Measurements from ENCODE around the gene DUSP3.

The DUSP3 gene

DNA sequence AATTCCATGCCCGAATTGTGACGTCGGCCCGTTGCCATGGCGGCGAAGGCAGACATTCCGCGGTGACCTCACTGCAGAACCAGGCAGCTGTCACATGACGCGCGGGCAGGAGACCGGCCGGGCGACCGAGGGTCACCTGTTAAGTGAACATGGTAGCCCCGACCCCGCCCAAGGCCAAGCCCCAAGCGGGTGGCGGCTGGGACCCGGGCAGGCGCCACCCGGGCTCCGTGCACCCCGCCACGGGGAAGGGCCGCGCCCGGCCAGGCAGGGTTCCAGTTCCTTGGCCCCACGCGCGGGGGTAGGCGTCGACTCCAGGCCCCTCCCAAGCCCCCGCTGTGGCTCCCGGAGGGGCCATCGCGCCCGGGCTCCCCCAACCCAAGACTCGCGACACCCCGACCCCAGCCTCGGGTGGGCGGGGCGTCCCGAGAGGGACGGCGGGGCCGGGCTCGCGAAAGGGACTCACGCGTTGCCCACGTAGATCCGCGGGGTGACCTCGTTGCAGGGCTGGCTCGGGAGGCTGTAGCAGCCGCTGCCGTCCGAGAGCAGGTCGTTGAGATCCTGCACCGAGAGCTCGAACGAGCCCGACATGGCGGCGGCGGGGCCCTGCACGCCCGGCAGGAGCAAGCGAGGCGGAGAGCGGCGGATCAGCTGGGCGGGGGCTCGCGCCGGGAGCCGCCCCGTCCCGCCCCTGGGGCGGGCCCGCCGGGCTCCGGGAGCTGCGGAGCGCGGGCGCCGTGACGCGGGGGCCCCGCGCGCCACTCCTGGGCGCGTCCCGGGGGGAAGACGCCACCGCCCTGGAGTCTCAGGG is at the start of gene DUSP3:
Gene DUSP3, minus strand, starts transcription at position 641 of the 808 bp plus-strand sequence. Its CDS starts 53 bp downstream, at position 588.
- no peaks in the 10 kb centered on the region for H3K9me3 ChIP-seq (ENCODE audit: control insufficient read depth, insufficient read depth, low read length)
- H3K36me3 ChIP-seq (ENCODE audit: insufficient read depth, low read length), result peaks cover 8% of the 10 kb centered on the region
- peaks cover 11% of the 10 kb centered on the region for H3K4me1 ChIP-seq (ENCODE audit: insufficient read depth, low read length)
- H3K9ac ChIP-seq (ENCODE audit: low read depth, low read length), result peak within 1 kb of the TSS; percentile 81

DNA sequence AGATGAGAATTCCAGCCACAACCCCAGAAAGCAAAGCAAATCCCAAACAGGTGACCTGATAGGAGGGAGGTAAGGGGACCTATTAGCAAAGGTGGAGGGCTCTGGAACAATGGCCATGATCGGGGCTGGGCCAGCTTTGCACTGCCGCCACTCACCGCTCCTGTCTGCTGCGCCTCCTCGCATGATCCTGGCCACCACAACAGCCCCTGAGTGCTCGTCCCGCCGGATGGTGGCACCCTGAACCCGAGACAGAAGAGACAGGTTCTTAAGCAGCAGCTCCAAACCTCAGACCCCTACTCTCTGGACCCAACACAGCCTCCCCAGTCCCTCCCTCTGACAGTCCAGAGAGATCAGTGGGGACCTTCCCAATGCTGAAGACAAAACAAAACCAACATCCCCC is 48.8 kb upstream of the DUSP3 start:
- Histone ChIP-seq H3K4me1 (ENCODE audit: insufficient read depth, low read length) (peaks cover 14% of the 10 kb centered on the region), H3K36me3 (ENCODE audit: insufficient read depth, low read length) (no peaks in the 10 kb centered on the region), H3K9me3 (ENCODE audit: control insufficient read depth, insufficient read depth, low read length) (no peaks in the 10 kb centered on the region), H3K9ac (ENCODE audit: low read depth, low read length) (no peak overlapping the region)

DNA sequence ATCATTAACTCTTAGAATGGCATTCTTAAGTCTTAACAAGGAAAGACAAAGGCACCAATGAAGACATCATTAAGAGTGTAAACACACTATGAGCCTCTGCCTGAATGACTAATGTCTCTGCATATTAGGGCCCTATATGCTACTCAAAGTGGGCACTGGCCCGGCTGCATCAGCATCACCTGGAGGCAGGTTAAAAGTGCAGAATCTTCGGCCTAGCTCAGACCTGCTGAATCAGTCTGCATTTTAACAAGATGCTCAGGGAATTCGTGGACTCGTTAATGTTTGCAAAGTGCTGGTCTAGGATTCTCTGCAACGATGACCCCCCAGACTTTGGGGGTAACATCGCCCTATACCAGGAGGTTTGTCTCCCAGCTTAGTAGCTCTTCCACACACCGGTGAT is 47.4 kb upstream of the DUSP3 start:
- Histone ChIP-seq H3K9ac (ENCODE audit: low read depth, low read length) (no peak overlapping the region), H3K4me1 (ENCODE audit: insufficient read depth, low read length) (peaks cover 9% of the 10 kb centered on the region), H3K36me3 (ENCODE audit: insufficient read depth, low read length) (no peaks in the 10 kb centered on the region), H3K9me3 (ENCODE audit: control insufficient read depth, insufficient read depth, low read length) (no peaks in the 10 kb centered on the region)

DNA sequence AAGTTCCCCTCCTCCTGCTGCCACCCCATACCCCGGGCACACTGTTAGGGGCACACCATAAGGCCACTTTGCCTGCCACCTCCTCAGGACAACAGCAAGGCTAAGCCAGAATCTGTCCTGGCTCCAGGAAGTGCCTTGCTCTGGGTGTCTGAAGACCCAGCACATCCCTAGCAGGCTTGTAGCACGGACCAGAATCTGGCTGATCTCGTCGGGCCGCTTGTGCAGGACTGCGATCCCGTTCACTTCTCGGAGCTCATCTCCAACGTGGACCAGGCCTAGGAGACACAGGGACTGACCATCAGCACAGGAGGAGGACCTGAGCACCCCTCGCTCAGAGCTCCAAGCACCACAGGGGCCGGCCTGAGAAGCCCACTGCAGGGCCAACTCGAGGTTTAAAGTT is 46.8 kb upstream of the DUSP3 start:
- Histone ChIP-seq H3K36me3 (ENCODE audit: insufficient read depth, low read length) (no peaks in the 10 kb centered on the region), H3K9ac (ENCODE audit: low read depth, low read length) (no peak overlapping the region), H3K9me3 (ENCODE audit: control insufficient read depth, insufficient read depth, low read length) (no peaks in the 10 kb centered on the region), H3K4me1 (ENCODE audit: insufficient read depth, low read length) (peaks cover 5% of the 10 kb centered on the region; the same call in 1 of the 2 replicates)

DNA sequence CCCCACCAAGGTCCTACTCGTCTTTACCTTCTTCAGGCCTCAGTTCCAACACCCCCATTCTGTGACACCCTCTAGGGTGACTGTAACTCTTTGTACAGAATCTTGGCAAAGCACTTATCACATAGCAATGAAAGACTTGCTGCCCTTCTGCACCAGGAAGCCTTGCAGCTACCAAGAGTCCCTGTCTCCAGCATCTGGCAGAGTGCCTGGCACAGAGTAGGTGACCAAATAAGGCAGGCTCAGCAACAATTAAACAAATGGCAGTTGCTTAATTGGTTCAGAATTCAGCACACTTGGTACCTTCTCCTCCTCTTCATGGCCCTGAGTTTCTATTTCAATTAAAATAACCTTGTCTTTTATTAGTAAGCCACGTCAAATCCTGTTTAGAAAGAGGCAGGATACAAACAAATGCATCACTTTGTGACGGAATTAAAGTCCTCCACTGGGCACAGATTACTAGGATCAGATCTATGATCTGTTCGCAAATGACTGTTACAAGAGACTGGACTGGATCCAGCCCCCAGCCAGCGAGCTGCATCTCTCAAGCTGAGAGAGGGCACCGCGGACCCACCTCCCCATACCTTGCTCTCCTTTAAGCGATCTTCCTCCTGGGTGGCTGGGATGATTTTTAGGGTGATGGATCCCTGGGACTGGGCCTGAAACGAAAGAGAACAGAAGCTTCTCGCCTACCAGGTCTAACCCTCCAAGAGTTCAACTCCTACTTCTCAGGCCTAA is 44.7 kb upstream of the DUSP3 start:
- H3K9ac ChIP-seq (ENCODE audit: low read depth, low read length), result no peak overlapping the region
- H3K9me3 ChIP-seq (ENCODE audit: control insufficient read depth, insufficient read depth, low read length), result no peaks in the 10 kb centered on the region
- no peaks in the 10 kb centered on the region for H3K36me3 ChIP-seq (ENCODE audit: insufficient read depth, low read length)
- H3K4me1 ChIP-seq (ENCODE audit: insufficient read depth, low read length), result peaks cover 5% of the 10 kb centered on the region; the same call in 1 of the 2 replicates

DNA sequence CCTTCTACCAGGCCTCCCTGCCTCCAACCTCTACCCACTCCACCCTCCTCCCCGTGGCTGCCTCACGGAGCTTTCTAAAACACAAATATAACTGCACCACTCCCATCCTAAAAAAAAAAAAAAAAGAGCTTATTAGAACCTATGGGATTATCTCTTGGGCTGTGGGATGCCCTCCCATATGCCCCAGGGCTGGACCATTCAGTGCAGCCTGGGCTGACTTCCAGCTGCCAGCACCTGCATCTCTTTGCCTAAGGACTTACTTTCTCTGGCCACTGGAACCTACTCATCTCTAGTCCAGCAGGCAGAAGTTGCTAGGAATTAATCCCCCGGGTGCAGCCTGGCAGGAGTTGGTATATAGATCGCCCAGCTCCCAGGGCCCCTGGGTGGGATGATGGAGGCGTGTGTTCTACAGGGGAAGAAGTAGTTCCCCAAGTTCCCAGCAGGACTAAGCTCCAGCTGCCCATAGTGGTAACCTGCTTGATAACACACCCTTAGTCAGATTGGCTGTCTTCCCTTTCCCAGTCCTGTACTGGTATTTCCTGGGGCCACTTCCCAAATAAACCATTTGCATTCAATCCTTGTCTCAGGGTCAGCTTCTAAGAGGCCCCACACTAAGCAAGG is 43.9 kb upstream of the DUSP3 start:
- H3K36me3 ChIP-seq (ENCODE audit: insufficient read depth, low read length), result no peaks in the 10 kb centered on the region
- H3K9ac ChIP-seq (ENCODE audit: low read depth, low read length), result no peak overlapping the region
- no peaks in the 10 kb centered on the region for H3K9me3 ChIP-seq (ENCODE audit: control insufficient read depth, insufficient read depth, low read length)
- H3K4me1 ChIP-seq (ENCODE audit: insufficient read depth, low read length), result peaks cover 5% of the 10 kb centered on the region; the same call in 1 of the 2 replicates

DNA sequence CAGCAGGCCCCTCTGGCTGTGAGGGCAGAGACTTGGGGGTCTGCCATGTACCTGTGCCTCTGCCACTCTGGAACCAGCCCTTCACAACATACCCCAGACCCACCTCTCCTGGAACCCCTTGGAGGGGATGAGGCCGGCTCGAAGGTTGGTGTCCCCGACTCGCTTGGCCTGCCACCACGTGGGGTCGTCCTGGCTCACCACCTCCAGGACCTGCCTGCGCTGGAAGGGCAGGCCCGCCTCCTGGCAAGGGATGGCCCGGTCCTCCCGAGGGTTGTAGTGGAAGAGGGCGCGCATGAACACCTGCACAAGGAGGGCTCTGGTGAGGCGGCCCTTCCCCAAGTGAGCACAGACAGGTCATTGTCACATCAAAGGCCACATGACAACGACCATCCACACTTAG is 42.0 kb upstream of the DUSP3 start:
- no peak overlapping the region for H3K9ac ChIP-seq (ENCODE audit: low read depth, low read length)
- no peaks in the 10 kb centered on the region for H3K36me3 ChIP-seq (ENCODE audit: insufficient read depth, low read length)
- no peaks in the 10 kb centered on the region for H3K4me1 ChIP-seq (ENCODE audit: insufficient read depth, low read length)
- no peaks in the 10 kb centered on the region for H3K9me3 ChIP-seq (ENCODE audit: control insufficient read depth, insufficient read depth, low read length)

DNA sequence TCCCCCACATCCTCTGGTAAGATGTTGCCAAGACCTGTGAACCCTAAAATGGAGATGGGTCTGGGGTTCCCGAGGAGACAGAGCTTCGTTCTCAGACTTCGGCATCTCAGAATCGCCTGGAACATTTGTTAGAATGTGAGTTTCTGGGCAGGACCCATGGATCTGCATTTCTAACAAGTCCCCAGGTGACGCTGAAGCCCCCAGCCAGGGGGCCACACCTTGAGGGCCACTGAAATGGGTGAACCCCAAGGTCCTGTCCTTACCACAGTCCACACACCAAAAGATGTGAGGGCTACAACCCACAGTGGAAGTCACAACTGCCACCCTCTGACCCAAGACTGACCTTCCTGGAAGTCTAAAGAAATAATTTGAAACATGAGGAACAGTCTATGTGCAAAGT is 40.2 kb upstream of the DUSP3 start:
- Histone ChIP-seq H3K9me3 (ENCODE audit: control insufficient read depth, insufficient read depth, low read length) (no peaks in the 10 kb centered on the region), H3K9ac (ENCODE audit: low read depth, low read length) (no peak overlapping the region), H3K36me3 (ENCODE audit: insufficient read depth, low read length) (no peaks in the 10 kb centered on the region), H3K4me1 (ENCODE audit: insufficient read depth, low read length) (peaks cover 6% of the 10 kb centered on the region)

DNA sequence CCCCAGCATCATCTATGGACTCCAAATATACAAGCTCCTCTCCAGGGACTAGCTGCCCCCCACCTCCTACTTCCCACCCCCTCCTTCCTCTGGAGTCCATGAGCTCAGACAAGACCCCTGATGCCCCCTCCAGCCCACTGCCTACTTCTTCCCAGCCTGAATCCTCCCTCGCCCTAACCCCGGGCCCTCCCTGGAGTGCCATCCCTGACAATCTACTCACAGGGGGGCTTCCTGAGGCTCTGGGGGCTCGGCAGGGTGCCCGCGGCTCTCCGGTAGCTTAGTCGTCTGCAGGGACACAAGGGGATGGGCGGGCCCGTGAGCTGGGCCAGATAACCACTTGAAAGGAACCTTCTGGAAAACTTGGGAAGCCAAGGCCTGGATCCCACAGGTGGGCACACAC is 39.0 kb upstream of the DUSP3 start:
- Histone ChIP-seq H3K36me3 (ENCODE audit: insufficient read depth, low read length) (no peaks in the 10 kb centered on the region), H3K4me1 (ENCODE audit: insufficient read depth, low read length) (peaks cover 10% of the 10 kb centered on the region), H3K9ac (ENCODE audit: low read depth, low read length) (no peak overlapping the region), H3K9me3 (ENCODE audit: control insufficient read depth, insufficient read depth, low read length) (no peaks in the 10 kb centered on the region)

DNA sequence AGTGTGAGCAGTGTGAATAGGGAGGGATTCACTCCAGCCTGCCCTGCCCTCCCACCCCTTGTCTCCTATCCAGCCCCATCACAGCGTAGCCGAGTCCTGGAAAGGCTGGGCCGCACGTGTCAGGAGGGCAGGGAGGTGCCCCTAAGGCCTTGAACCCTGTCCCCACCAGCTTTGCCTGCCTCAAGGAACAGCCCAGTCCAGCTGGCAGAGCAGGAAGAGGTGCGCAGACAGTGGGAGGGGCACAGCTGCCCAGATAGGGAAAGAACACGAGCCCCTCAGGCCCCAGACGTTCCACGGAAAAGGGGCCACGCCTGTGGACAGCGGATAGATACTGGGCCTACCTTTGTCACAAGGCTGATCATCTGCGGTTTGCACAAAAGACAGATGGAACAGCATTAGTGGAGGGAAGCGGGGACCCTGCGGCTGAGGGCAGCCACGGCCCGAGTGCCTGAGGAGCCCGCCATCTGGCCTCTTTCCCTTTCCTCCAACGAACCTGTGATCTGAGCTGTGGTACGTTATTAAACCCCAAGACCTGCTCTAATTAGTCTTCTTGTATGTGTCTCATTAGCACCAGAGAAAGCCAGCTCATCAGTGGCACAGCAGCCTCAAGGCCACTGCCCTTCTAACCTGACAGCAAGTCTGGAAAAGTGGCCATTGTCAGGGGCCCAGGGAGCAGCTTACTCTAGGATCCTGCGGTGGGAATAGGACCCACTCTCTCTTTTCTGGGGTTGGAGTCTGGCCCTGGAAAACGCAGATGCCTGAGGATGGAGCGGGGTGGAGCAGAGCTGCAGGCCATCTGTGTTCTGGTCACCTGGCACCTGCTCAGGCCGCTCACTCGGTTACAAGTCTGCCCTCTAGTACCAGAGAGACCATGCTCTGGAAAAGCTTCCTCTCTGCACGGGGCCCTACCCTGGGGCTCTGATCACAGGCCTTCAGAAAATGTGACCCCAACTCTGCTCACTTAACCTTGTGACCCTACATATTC is 37.9 kb upstream of the DUSP3 start:
- Histone ChIP-seq H3K9ac (ENCODE audit: low read depth, low read length) (no peak overlapping the region), H3K36me3 (ENCODE audit: insufficient read depth, low read length) (no peaks in the 10 kb centered on the region), H3K9me3 (ENCODE audit: control insufficient read depth, insufficient read depth, low read length) (no peaks in the 10 kb centered on the region), H3K4me1 (ENCODE audit: insufficient read depth, low read length) (peaks cover 10% of the 10 kb centered on the region)

DNA sequence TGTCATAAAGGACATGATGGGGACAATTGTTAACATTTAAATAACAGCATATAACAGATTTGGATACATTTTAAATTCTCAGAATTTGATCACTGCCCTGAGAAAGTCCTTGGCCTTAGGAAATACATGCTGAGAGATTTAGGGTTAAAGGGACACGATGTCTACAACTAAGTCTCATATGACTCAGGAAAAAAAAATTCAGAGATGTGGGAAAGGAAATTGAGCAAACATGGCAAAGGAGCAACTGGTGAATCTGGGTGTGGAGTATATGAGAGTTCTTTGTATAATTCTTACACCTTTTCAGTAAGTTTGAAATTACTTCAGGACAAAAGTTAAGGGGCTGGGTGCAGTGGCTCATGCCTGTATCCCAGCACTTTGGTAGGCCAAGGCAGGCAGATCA is 35.9 kb upstream of the DUSP3 start:
- no peak overlapping the region for H3K9ac ChIP-seq (ENCODE audit: low read depth, low read length)
- H3K4me1 ChIP-seq (ENCODE audit: insufficient read depth, low read length), result peaks cover 14% of the 10 kb centered on the region
- H3K36me3 ChIP-seq (ENCODE audit: insufficient read depth, low read length), result no peaks in the 10 kb centered on the region
- H3K9me3 ChIP-seq (ENCODE audit: control insufficient read depth, insufficient read depth, low read length), result no peaks in the 10 kb centered on the region

DNA sequence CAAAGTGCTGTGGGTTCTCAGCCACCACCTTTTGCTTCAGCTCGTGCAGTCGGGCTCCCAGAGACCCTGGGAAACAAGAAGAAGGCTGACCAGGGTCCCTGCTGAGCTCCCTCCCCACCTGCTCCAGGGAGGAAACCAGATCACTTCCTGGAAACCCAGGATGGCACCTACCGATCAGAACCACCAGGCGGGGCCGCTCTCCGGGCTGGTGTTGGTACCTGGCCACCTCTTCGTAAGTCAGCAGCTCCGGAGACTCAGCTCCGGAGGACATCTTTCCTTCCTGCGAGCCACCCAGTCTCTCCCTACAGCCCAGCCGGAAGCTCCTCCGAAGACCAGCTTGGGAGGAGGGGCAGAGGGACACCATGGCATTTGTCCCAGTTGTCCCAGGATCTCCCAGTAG is 35.2 kb upstream of the DUSP3 start:
- no peaks in the 10 kb centered on the region for H3K9me3 ChIP-seq (ENCODE audit: control insufficient read depth, insufficient read depth, low read length)
- H3K36me3 ChIP-seq (ENCODE audit: insufficient read depth, low read length), result no peaks in the 10 kb centered on the region
- H3K9ac ChIP-seq (ENCODE audit: low read depth, low read length), result no peak overlapping the region
- H3K4me1 ChIP-seq (ENCODE audit: insufficient read depth, low read length), result peaks cover 14% of the 10 kb centered on the region

DNA sequence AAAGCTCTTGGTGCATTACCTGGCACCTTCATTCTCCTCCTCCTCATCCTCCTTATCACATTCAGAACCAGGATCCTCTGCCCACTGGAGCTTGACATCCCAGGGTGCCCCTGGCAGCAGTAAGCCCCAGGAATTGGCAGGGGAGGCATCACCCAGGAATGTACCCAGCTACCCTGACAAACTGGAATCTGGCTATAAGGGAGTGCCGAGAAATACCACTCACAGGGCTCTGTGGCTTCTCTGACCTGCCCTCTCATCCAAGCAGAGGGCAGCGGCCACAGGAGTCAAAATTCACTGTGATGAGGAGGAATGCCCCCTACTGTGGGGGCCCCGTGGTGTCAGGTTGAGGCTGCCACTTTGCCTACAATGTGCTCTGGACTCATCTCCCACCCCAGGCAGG is 34.6 kb upstream of the DUSP3 start:
- H3K9me3 ChIP-seq (ENCODE audit: control insufficient read depth, insufficient read depth, low read length), result no peaks in the 10 kb centered on the region
- H3K4me1 ChIP-seq (ENCODE audit: insufficient read depth, low read length), result peaks cover 14% of the 10 kb centered on the region
- H3K36me3 ChIP-seq (ENCODE audit: insufficient read depth, low read length), result no peaks in the 10 kb centered on the region
- no peak overlapping the region for H3K9ac ChIP-seq (ENCODE audit: low read depth, low read length)

All from ES-I3 (cell line).